HEK293 (cell line): Measurements from ENCODE around the gene UBAC2.

Experiments used
- CTCF ChIA-PET: fragments of 350-600 bp; formaldehyde crosslinking; extraction: SDS; loops from one replicate; lab custom pipeline; 2021; ENCODE audit warnings: antibody characterized with exemption; lab: Yijun Ruan, JAX
- POLR2A ChIA-PET: fragments of 300-600 bp; formaldehyde crosslinking; extraction: SDS; loops from one replicate; lab custom pipeline; 2020; ENCODE audit warnings: antibody characterized with exemption, inconsistent platforms; lab: Yijun Ruan, JAX
- H3K27ac ChIP-seq: fragments of 200-500 bp; sonication (Bioruptor generic); 2 replicates; pipeline ENCODE4 v1.5.1; 2014; ENCODE audit warnings: low read depth, low read length, control low read depth, inconsistent platforms; ENCODE audit errors: extremely low read depth
- H3K36me3 ChIP-seq, 2 experiments: fragments of 200-500 bp in 1 of 2; sonication (Bioruptor generic) in 1 of 2; 1 replicate in 1 of 2; 2 replicates in 1 of 2; pipeline ENCODE4 v1.5.1; 2014 to 2017; ENCODE audit warnings: inconsistent platforms in 2 of 2, low read length in 2 of 2; ENCODE audit not compliant: control insufficient read depth in 2 of 2, insufficient read depth in 1 of 2
- H3K4me1 ChIP-seq: fragments of 200-500 bp; sonication (Bioruptor generic); 2 replicates; pipeline ENCODE4 v1.5.1; 2014; ENCODE audit warnings: mild to moderate bottlenecking, low read length, inconsistent platforms; ENCODE audit not compliant: control insufficient read depth, insufficient read depth
- H3K4me3 ChIP-seq: 2 replicates; pipeline ENCODE4 v1.5.1; 2011; ENCODE audit warnings: low read depth, mild to moderate bottlenecking, control low read depth, low read length, moderate library complexity
- H3K9me3 ChIP-seq: fragments of 200-500 bp; sonication (Bioruptor generic); 2 replicates; pipeline ENCODE4 v1.5.1; 2014; ENCODE audit warnings: low read depth, low read length, inconsistent platforms; ENCODE audit not compliant: control insufficient read depth, insufficient read depth
- BCL11B ChIP-seq: fragments of 450-650 bp; formaldehyde crosslinking; IDR thresholded peaks from 2 replicates; pipeline ENCODE4 v1.5.1; 2016; ENCODE audit warnings: low read depth, missing biosample characterization, missing genetic modification characterization
- EGR2 ChIP-seq: fragments of 450-650 bp; formaldehyde crosslinking; IDR thresholded peaks from 2 replicates; pipeline ENCODE4 v1.5.1; 2016; ENCODE audit warnings: low read depth, missing biosample characterization, missing genetic modification characterization
- FEZF1 ChIP-seq: fragments of 450-650 bp; formaldehyde crosslinking; IDR thresholded peaks from 2 replicates; pipeline ENCODE4 v1.5.1; 2016; ENCODE audit warnings: missing biosample characterization, missing genetic modification characterization
- ZBTB20 ChIP-seq: fragments of 450-650 bp; formaldehyde crosslinking; IDR thresholded peaks from 2 replicates; pipeline ENCODE4 v1.5.1; 2016; ENCODE audit warnings: missing biosample characterization, missing genetic modification characterization
- ZNF311 ChIP-seq: fragments of 450-650 bp; formaldehyde crosslinking; IDR thresholded peaks from 2 replicates; pipeline ENCODE4 v1.5.1; 2017; ENCODE audit warnings: missing biosample characterization, missing genetic modification characterization, borderline replicate concordance
- ZNF362 ChIP-seq: fragments of 450-650 bp; formaldehyde crosslinking; IDR thresholded peaks from 2 replicates; pipeline ENCODE4 v1.5.1; 2016; ENCODE audit warnings: missing biosample characterization, missing genetic modification characterization
- ZNF433 ChIP-seq: fragments of 450-650 bp; formaldehyde crosslinking; IDR thresholded peaks from 2 replicates; pipeline ENCODE4 v1.5.1; 2016; ENCODE audit warnings: missing biosample characterization, missing genetic modification characterization, low read depth
- ZNF560 ChIP-seq: fragments of 450-650 bp; formaldehyde crosslinking; IDR thresholded peaks from 2 replicates; pipeline ENCODE4 v1.5.1; 2017; ENCODE audit warnings: missing biosample characterization, missing genetic modification characterization, borderline replicate concordance
- ZNF596 ChIP-seq: fragments of 450-650 bp; IDR thresholded peaks from 2 replicates; pipeline ENCODE4 v1.5.0; 2018; ENCODE audit warnings: missing biosample characterization, mild to moderate bottlenecking, missing genetic modification characterization, moderate library complexity
- ZNF654 ChIP-seq: fragments of 450-650 bp; formaldehyde crosslinking; IDR thresholded peaks from 2 replicates; pipeline ENCODE4 v1.5.1; 2016; ENCODE audit warnings: low read depth, missing biosample characterization, missing genetic modification characterization
- ZNF692 ChIP-seq: fragments of 450-650 bp; formaldehyde crosslinking; IDR thresholded peaks from 2 replicates; pipeline ENCODE4 v1.5.1; 2016; ENCODE audit warnings: missing biosample characterization, missing genetic modification characterization
- ZNF830 ChIP-seq: fragments of 450-650 bp; IDR thresholded peaks from 2 replicates; pipeline ENCODE4 v1.5.0; 2018; ENCODE audit warnings: missing biosample characterization, missing genetic modification characterization, low read depth, mild to moderate bottlenecking, moderate library complexity
- TF ChIP-seq, protein P1 (sequence below): fragments of 450-650 bp; formaldehyde crosslinking; IDR thresholded peaks from 2 replicates; pipeline ENCODE4 v1.5.1; 2016; ENCODE audit warnings: missing biosample characterization, missing genetic modification characterization
- TF ChIP-seq, protein P2 (sequence below): fragments of 450-650 bp; formaldehyde crosslinking; IDR thresholded peaks from 2 replicates; pipeline ENCODE4 v1.5.1; 2016; ENCODE audit warnings: missing biosample characterization, missing genetic modification characterization, low read depth
- TF ChIP-seq, protein P3 (sequence below): fragments of 450-650 bp; formaldehyde crosslinking; IDR thresholded peaks from 2 replicates; pipeline ENCODE4 v1.5.1; 2017; ENCODE audit warnings: missing biosample characterization, missing genetic modification characterization

The UBAC2 gene

GRCh38 chr13:99305566-99305965 lies 104.9 kb downstream of the UBAC2 start:
- POLR2A ChIA-PET, result no interaction called here
- H3K4me3 ChIP-seq, result no peak overlapping the region
- no peak overlapping the region for H3K27ac ChIP-seq
- no peaks in the 10 kb centered on the region for H3K36me3 ChIP-seq
- peaks cover 19% of the 10 kb centered on the region for H3K4me1 ChIP-seq
- no peaks in the 10 kb centered on the region for H3K9me3 ChIP-seq
- TF ChIP-seq ZNF433 (tag by site-specific recombination) (no peak), ZNF596 (no peak), ZBTB20 (tag by site-specific recombination) (no peak), EGR2 (tag by site-specific recombination) (no peak), BCL11B (no peak), ZNF830 (tag by site-specific recombination) (no peak), ZNF311 (no peak), ZNF560 (tag by site-specific recombination) (no peak)
- TF ChIP-seq, protein P1, sequence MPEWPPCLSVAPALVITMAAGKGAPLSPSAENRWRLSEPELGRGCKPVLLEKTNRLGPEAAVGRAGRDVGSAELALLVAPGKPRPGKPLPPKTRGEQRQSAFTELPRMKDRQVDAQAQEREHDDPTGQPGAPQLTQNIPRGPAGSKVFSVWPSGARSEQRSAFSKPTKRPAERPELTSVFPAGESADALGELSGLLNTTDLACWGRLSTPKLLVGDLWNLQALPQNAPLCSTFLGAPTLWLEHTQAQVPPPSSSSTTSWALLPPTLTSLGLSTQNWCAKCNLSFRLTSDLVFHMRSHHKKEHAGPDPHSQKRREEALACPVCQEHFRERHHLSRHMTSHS (tag by site-specific recombination), result no peak
- TF ChIP-seq, protein P2, sequence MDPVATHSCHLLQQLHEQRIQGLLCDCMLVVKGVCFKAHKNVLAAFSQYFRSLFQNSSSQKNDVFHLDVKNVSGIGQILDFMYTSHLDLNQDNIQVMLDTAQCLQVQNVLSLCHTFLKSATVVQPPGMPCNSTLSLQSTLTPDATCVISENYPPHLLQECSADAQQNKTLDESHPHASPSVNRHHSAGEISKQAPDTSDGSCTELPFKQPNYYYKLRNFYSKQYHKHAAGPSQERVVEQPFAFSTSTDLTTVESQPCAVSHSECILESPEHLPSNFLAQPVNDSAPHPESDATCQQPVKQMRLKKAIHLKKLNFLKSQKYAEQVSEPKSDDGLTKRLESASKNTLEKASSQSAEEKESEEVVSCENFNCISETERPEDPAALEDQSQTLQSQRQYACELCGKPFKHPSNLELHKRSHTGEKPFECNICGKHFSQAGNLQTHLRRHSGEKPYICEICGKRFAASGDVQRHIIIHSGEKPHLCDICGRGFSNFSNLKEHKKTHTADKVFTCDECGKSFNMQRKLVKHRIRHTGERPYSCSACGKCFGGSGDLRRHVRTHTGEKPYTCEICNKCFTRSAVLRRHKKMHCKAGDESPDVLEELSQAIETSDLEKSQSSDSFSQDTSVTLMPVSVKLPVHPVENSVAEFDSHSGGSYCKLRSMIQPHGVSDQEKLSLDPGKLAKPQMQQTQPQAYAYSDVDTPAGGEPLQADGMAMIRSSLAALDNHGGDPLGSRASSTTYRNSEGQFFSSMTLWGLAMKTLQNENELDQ, result no peak
- CTCF ChIA-PET, result interaction anchor here (0.6 kb wide), 1 partner anchor 595 kb away, joined by 4 read pairs; no protein-coding TSS in a partner anchor

DNA sequence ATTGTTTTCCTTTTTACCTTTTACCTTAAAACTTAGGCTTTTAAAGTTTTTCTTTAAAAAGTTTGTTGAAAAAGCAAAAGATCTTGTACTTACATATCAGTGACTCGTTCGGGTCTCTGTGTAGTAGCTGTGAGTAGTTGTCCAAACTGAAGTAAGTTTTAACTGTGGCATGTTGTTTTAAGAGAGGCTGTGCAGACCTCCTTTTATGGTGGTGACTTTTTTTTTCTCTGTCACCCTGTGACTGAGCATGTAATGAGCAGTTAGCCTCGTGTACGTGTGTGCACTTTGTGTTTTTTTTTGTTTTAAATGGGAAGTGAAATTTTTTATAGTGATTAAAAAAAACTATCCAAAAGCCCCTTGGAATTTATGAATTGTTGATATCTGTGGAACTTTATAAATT lies 106.6 kb downstream of the UBAC2 start, which contains the start of gene GPR183:
GPR183 (minus strand) TSS at position 153 of the 400 bp plus-strand sequence. CDS start 11,254 bp downstream, outside the sequence.
- Histone ChIP-seq H3K4me1 (peaks cover 19% of the 10 kb centered on the region), H3K4me3 (no peak within 1 kb of the TSS), H3K27ac (no peak within 1 kb of the TSS), H3K9me3 (no peaks in the 10 kb centered on the region), H3K36me3 (no peaks in the 10 kb centered on the region)
- TF ChIP-seq, protein P3, sequence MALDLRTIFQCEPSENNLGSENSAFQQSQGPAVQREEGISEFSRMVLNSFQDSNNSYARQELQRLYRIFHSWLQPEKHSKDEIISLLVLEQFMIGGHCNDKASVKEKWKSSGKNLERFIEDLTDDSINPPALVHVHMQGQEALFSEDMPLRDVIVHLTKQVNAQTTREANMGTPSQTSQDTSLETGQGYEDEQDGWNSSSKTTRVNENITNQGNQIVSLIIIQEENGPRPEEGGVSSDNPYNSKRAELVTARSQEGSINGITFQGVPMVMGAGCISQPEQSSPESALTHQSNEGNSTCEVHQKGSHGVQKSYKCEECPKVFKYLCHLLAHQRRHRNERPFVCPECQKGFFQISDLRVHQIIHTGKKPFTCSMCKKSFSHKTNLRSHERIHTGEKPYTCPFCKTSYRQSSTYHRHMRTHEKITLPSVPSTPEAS, result peak; percentile 44; the same call in 1 of the 2 replicates
- TF ChIP-seq ZNF654 (tag by site-specific recombination) (no peak), ZNF362 (tag by site-specific recombination) (peak; percentile 76; the same call in 1 of the 2 replicates), FEZF1 (tag by site-specific recombination) (peak; percentile 94), ZNF692 (0 out of 2 replicates have a peak, but pooled peaks have one; percentile 34), BCL11B (no peak)
- POLR2A ChIA-PET, result no interaction called here
- CTCF ChIA-PET, result interaction anchor here (0.7 kb wide), 1 partner anchor 123 kb away, joined by 3 read pairs; no protein-coding TSS in a partner anchor
